ENCODE results near the gene TOLLIP. TPM values are rescaled to one million over a fixed set of nuclear protein-coding genes. Genes with fewer than 3 reads are reported as not detected.

The TOLLIP gene
- total RNA-seq, 2 experiments from 2014 or later: 35.3 to 35.6 TPM

GRCh38 chr11:1296287-1296686 is 13.1 kb downstream of the TOLLIP start:
- Mint-ChIP-seq H3K36me3 (ENCODE audit: low read depth) (peaks cover 4% of the 10 kb centered on the region), H3K4me3 (no peak overlapping the region), H3K27ac (peak overlapping the region; percentile 5), H3K4me1 (no peaks in the 10 kb centered on the region), H3K27me3 (no peaks in the 10 kb centered on the region), H3K9me3 (no peaks in the 10 kb centered on the region)
- DNase-seq: no peak
- ChIA-PET CTCF (no interaction called here), POLR2A (no interaction called here)

- Mint-ChIP-seq H3K36me3 (ENCODE audit: low read depth) (peaks cover 4% of the 10 kb centered on the region), H3K4me3 (no peak overlapping the region), H3K27me3 (no peaks in the 10 kb centered on the region), H3K4me1 (no peaks in the 10 kb centered on the region), H3K27ac (no peak overlapping the region), H3K9me3 (no peaks in the 10 kb centered on the region)
- CTCF ChIA-PET: no interaction called here
- no peak for DNase-seq
- POLR2A ChIA-PET: no interaction called here
Measured at GRCh38 chr11:1295591-1295990, 13.8 kb downstream of the TOLLIP start.

- ChIA-PET CTCF (no interaction called here), POLR2A (no interaction called here)
- H3K36me3 Mint-ChIP-seq (ENCODE audit: low read depth): peaks cover 4% of the 10 kb centered on the region
- no peak overlapping the region for H3K27ac Mint-ChIP-seq
- no peak for DNase-seq
- no peaks in the 10 kb centered on the region for H3K9me3 Mint-ChIP-seq
- H3K4me3 Mint-ChIP-seq: no peak overlapping the region
- no peaks in the 10 kb centered on the region for H3K4me1 Mint-ChIP-seq
- no peaks in the 10 kb centered on the region for H3K27me3 Mint-ChIP-seq
Measured at GRCh38 chr11:1295086-1295485, 14.3 kb downstream of the TOLLIP start.

- Mint-ChIP-seq H3K4me3 (no peak overlapping the region), H3K27ac (no peak overlapping the region), H3K27me3 (no peaks in the 10 kb centered on the region), H3K4me1 (no peaks in the 10 kb centered on the region), H3K9me3 (no peaks in the 10 kb centered on the region), H3K36me3 (ENCODE audit: low read depth) (peaks cover 17% of the 10 kb centered on the region)
- ChIA-PET POLR2A (interaction anchor here (1.0 kb wide), 1 partner anchor 16 kb away, joined by 3 read pairs; the partner anchor contains the start of gene TOLLIP), CTCF (no interaction called here)
- peak; percentile 19 for DNase-seq
Measured at GRCh38 chr11:1293619-1294015, 15.8 kb downstream of the TOLLIP start.

- POLR2A ChIA-PET: interaction anchor here (1.0 kb wide), 1 partner anchor 16 kb away, joined by 3 read pairs; the partner anchor contains the start of gene TOLLIP
Measured at GRCh38 chr11:1292644-1293618, 16.5 kb downstream of the TOLLIP start.

GRCh38 chr11:1292018-1292643 is 17.3 kb downstream of the TOLLIP start:
- H3K4me3 Mint-ChIP-seq: no peak overlapping the region
- H3K36me3 Mint-ChIP-seq (ENCODE audit: low read depth): peaks cover 23% of the 10 kb centered on the region
- no peaks in the 10 kb centered on the region for H3K4me1 Mint-ChIP-seq
- no peak for DNase-seq
- H3K27me3 Mint-ChIP-seq: no peaks in the 10 kb centered on the region
- H3K27ac Mint-ChIP-seq: no peak overlapping the region
- ChIA-PET CTCF (interaction anchor here (0.6 kb wide), 1 partner anchor 396 kb away, joined by 3 read pairs; no protein-coding TSS in a partner anchor), POLR2A (no interaction called here)
- H3K9me3 Mint-ChIP-seq: no peaks in the 10 kb centered on the region

More at GRCh38 chr11:1292644-1293618, 16.5 kb downstream of the TOLLIP start:
- CTCF ChIA-PET: no interaction called here
- Mint-ChIP-seq H3K36me3 (ENCODE audit: low read depth) (peaks cover 21% of the 10 kb centered on the region), H3K27me3 (no peaks in the 10 kb centered on the region), H3K4me3 (no peak overlapping the region), H3K9me3 (no peaks in the 10 kb centered on the region), H3K27ac (no peak overlapping the region), H3K4me1 (no peaks in the 10 kb centered on the region)
- no peak for DNase-seq

- no peaks in the 10 kb centered on the region for H3K9me3 Mint-ChIP-seq
- POLR2A ChIA-PET: no interaction called here
- H3K27ac Mint-ChIP-seq: no peak overlapping the region
- no peaks in the 10 kb centered on the region for H3K4me1 Mint-ChIP-seq
- no peak overlapping the region for H3K4me3 Mint-ChIP-seq
- CTCF ChIA-PET: interaction anchor here (0.6 kb wide), 1 partner anchor 396 kb away, joined by 3 read pairs; no protein-coding TSS in a partner anchor
- no peaks in the 10 kb centered on the region for H3K27me3 Mint-ChIP-seq
- no peak for DNase-seq
- peaks cover 30% of the 10 kb centered on the region for H3K36me3 Mint-ChIP-seq (ENCODE audit: low read depth)
Measured at GRCh38 chr11:1291295-1292017, 18.0 kb downstream of the TOLLIP start.

DNA sequence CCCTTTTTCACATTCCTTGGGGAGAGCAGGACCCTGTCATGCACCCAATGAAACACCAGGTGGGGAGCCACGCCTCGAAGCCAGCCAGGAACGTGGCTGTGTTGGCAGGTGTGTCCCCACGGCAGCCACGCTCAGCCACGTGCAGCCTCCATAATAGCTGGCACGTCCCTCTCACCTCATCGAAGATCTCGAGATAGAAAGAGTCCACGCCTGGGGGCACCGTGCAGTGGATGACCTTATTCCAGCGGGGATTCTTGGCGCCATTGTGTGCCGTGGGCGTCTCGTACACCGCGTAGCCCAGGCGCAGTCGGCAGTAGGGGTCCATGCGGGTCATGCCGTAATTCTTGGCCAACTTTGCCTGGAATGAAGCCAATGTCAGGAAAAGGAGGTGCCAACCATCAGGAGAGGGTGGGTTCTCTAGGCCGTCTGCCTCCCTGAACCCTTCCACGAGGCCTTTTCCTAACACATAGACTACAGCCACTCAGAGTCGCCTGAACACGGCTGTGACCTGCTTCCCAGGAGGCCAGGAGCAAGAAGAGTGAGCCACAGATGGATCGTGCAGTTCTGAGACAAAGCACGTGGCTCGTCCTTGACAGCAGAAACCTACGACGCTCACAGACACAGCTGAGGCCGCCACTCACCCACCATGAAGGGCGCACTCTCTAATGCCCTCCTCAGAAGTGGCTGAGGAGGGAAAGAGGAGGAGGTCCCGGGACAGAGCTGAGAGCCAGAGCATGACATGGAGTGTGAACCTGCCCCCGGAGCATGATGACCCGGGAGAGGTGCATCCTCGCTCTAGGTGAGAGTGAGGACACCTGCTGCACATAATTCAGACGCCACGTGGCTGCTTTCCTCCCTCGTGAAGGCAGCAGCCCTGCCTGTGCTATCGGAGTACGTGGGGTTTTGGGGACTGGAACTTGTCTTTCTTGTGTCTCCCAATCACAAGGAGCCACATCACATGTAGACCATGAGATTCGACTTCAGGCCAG is 19.1 kb downstream of the TOLLIP start:
- no peak for DNase-seq
- no peaks in the 10 kb centered on the region for H3K27me3 Mint-ChIP-seq
- CTCF ChIA-PET: no interaction called here
- no peak overlapping the region for H3K4me3 Mint-ChIP-seq
- H3K36me3 Mint-ChIP-seq (ENCODE audit: low read depth): peaks cover 34% of the 10 kb centered on the region
- POLR2A ChIA-PET: no interaction called here
- H3K27ac Mint-ChIP-seq: no peak overlapping the region
- H3K9me3 Mint-ChIP-seq: no peaks in the 10 kb centered on the region
- no peaks in the 10 kb centered on the region for H3K4me1 Mint-ChIP-seq

GRCh38 chr11:1289211-1289935 is 20.1 kb downstream of the TOLLIP start:
- POLR2A ChIA-PET: no interaction called here
- Mint-ChIP-seq H3K4me1 (no peaks in the 10 kb centered on the region), H3K27me3 (no peaks in the 10 kb centered on the region), H3K27ac (no peak overlapping the region), H3K4me3 (no peak overlapping the region), H3K36me3 (ENCODE audit: low read depth) (peaks cover 37% of the 10 kb centered on the region), H3K9me3 (no peaks in the 10 kb centered on the region)
- DNase-seq: no peak
- CTCF ChIA-PET: no interaction called here

GRCh38 chr11:1288426-1289151 is 20.8 kb downstream of the TOLLIP start:
- ChIA-PET CTCF (no interaction called here), POLR2A (no interaction called here)
- no peak for DNase-seq
- Mint-ChIP-seq H3K36me3 (ENCODE audit: low read depth) (peaks cover 37% of the 10 kb centered on the region), H3K4me3 (no peak overlapping the region), H3K27me3 (no peaks in the 10 kb centered on the region), H3K9me3 (no peaks in the 10 kb centered on the region), H3K4me1 (no peaks in the 10 kb centered on the region), H3K27ac (no peak overlapping the region)

DNA sequence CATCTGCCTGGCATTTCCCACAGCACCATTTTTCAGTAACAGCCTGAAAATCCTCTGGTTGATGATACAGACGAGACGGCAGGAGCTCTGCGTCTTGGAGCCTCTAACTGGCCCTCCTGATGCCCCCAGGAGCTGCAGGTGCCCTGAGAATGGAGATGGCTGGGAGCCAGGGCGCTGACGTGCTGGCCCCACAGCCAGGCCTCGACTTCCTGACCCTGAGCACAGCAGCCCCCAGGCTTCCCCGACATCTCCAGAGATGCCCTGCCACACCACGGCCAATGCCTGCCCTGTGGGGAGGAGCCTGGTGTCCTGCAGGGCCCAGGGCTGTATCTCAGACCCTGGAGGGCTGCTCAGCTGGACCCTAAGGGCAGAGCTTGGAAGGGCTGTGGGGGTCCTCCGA is 21.5 kb downstream of the TOLLIP start:
- CTCF ChIA-PET: no interaction called here
- Mint-ChIP-seq H3K9me3 (no peaks in the 10 kb centered on the region), H3K4me1 (no peaks in the 10 kb centered on the region)

More for the DNA sequence above, 21.5 kb downstream of the TOLLIP start:
- H3K4me3 Mint-ChIP-seq: no peak overlapping the region
- H3K27ac Mint-ChIP-seq: no peak overlapping the region
- no peaks in the 10 kb centered on the region for H3K27me3 Mint-ChIP-seq
- no peak for DNase-seq
- POLR2A ChIA-PET: no interaction called here
- H3K36me3 Mint-ChIP-seq (ENCODE audit: low read depth): peaks cover 39% of the 10 kb centered on the region
